ENCODE data around the gene SH3PXD2A. TPM values are rescaled to one million over a fixed set of nuclear protein-coding genes. Genes with fewer than 3 reads are reported as not detected.

The SH3PXD2A gene
- total RNA-seq, 1 experiment from 2014 or later, result 4.5 TPM

DNA sequence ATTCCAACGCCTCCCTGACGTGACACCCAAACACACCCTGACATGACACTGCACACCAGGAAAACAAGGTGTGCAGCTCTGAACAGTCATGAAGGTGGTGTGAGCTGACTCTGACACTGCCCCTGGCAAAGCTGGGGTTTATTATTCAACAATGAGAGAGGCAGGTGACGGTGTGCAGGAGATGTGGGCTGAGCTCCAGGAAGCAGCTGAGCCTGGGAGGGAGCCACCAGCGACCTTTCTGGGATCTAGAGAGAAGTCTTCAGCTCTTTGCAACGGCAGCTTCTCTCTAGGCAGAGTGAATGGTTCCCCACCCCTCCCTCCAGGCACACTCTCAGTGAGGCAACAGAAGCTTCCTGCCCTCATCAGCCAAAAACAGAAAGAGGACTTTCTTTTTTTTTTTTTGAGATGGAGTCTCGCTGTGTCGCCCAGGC lies 65.6 kb downstream of the SH3PXD2A start:
- no peaks in the 10 kb centered on the region for H3K4me1 ChIP-seq (ENCODE audit: insufficient read depth, low read length)
- no peaks in the 10 kb centered on the region for H3K9me3 ChIP-seq (ENCODE audit: control insufficient read depth, low read depth, low read length)
- no peak overlapping the region for H3K9ac ChIP-seq (ENCODE audit: extremely low read depth, insufficient read length, low read length)
- no peak overlapping the region for H2AK5ac ChIP-seq (ENCODE audit: insufficient read length, low read length)
- H3T11ph ChIP-seq (ENCODE audit: low read length), result no peak overlapping the region
- no peak overlapping the region for H3K4me3 Mint-ChIP-seq
- no peaks in the 10 kb centered on the region for H3K79me1 ChIP-seq (ENCODE audit: insufficient read depth, low read depth, low read length, poor library complexity, severe bottlenecking)
- H3K27ac ChIP-seq (ENCODE audit: insufficient read length, low read depth, low read length), result no peak overlapping the region
- H3K27me3 Mint-ChIP-seq (ENCODE audit: low read depth), result peaks cover 2% of the 10 kb centered on the region
- H3K4me1 Mint-ChIP-seq, result peaks cover 3 to 9% of the 10 kb centered on the region in 2 experiments
- H3K9me3 Mint-ChIP-seq, result no peaks in the 10 kb centered on the region
- no peak overlapping the region for H2BK5ac ChIP-seq (ENCODE audit: insufficient read length, low read length)
- no peak for DNase-seq
- no peak overlapping the region for H3K4me2 ChIP-seq (ENCODE audit: insufficient read depth, insufficient read length, low read length)
- no peak overlapping the region for H3K4ac ChIP-seq (ENCODE audit: low read depth, low read length)
- no peak overlapping the region for H2BK12ac ChIP-seq (ENCODE audit: insufficient read length, low read depth, low read length)
- H3K14ac ChIP-seq (ENCODE audit: insufficient read depth, low read length), result no peak overlapping the region
- H2BK120ac ChIP-seq (ENCODE audit: low read depth, low read length, poor library complexity, severe bottlenecking), result no peak overlapping the region
- no peak overlapping the region for H4K91ac ChIP-seq (ENCODE audit: insufficient read length, low read depth, low read length)
- no peak overlapping the region for H4K5ac ChIP-seq (ENCODE audit: insufficient read length, low read depth, low read length)
- no peaks in the 10 kb centered on the region for H3K79me2 ChIP-seq (ENCODE audit: insufficient read depth, low read length)
- H3K18ac ChIP-seq (ENCODE audit: insufficient read length, low read depth, low read length), result no peak overlapping the region
- no peak overlapping the region for H2BK15ac ChIP-seq (ENCODE audit: low read depth, low read length)
- no peaks in the 10 kb centered on the region; a peak in 1 of 7 replicates for H3K36me3 Mint-ChIP-seq (ENCODE audit: insufficient read depth in 1 of 3, low read depth in 3 of 3)
- no peak overlapping the region for H3K23ac ChIP-seq (ENCODE audit: insufficient read length, low read depth, low read length)
- no peaks in the 10 kb centered on the region for H4K20me1 ChIP-seq (ENCODE audit: control insufficient read depth, insufficient read depth, insufficient read length)
- TF ChIP-seq, protein P1, sequence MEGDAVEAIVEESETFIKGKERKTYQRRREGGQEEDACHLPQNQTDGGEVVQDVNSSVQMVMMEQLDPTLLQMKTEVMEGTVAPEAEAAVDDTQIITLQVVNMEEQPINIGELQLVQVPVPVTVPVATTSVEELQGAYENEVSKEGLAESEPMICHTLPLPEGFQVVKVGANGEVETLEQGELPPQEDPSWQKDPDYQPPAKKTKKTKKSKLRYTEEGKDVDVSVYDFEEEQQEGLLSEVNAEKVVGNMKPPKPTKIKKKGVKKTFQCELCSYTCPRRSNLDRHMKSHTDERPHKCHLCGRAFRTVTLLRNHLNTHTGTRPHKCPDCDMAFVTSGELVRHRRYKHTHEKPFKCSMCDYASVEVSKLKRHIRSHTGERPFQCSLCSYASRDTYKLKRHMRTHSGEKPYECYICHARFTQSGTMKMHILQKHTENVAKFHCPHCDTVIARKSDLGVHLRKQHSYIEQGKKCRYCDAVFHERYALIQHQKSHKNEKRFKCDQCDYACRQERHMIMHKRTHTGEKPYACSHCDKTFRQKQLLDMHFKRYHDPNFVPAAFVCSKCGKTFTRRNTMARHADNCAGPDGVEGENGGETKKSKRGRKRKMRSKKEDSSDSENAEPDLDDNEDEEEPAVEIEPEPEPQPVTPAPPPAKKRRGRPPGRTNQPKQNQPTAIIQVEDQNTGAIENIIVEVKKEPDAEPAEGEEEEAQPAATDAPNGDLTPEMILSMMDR (conservative IDR thresholded peaks at IDR 0.05), result no peak
- H3K23me2 ChIP-seq (ENCODE audit: insufficient read length, low read depth, low read length, poor library complexity, severe bottlenecking), result peaks cover 3% of the 10 kb centered on the region
- H3K56ac ChIP-seq (ENCODE audit: insufficient read length, low read depth, low read length), result no peak overlapping the region
- H4K8ac ChIP-seq (replicated peaks; ENCODE audit: insufficient read length, low read depth, low read length), result no peak overlapping the region
- no CpG with 5 or more reads among the region's 7 CpGs for WGBS (ENCODE audit: extremely low coverage, insufficient read length, low lambda C conversion rate)
- no peak overlapping the region for H3K27ac Mint-ChIP-seq
- no peak overlapping the region for H2BK20ac ChIP-seq (ENCODE audit: low read depth, low read length, poor library complexity, severe bottlenecking)
- no peaks in the 10 kb centered on the region for H3K27me3 ChIP-seq (ENCODE audit: insufficient read depth, low read length)
- no peak overlapping the region for H2AFZ ChIP-seq (ENCODE audit: low read length)

Measured in H9 (cell line).